Astrocyte (in vitro differentiated cells and primary cell): Measurements from ENCODE around the gene ING3. TPM values are rescaled to one million over a fixed set of nuclear protein-coding genes. Genes with fewer than 3 reads are reported as not detected.

Source experiments
- DNase-seq: peaks from one replicate; pipeline ENCODE4 v3.0.0-alpha.2; 2010; ENCODE audit warnings: low read depth
- FAIRE-seq: peaks from 2 replicates; lab custom pipeline; 2011; peaks lifted over from hg19 to GRCh38; lab: Jason Lieb, UNC
- H2AFZ ChIP-seq: 2 replicates; pipeline ENCODE4 v1.6.0; 2012; ENCODE audit warnings: low read depth, low read length, inconsistent platforms
- H3K27ac ChIP-seq: 2 replicates; pipeline ENCODE4 v1.5.1; 2011; ENCODE audit warnings: low read depth, low read length, inconsistent platforms
- H3K27me3 ChIP-seq: 2 replicates; pipeline ENCODE4 v1.6.0; 2011; ENCODE audit warnings: low read length, inconsistent platforms; ENCODE audit not compliant: insufficient read depth
- H3K36me3 ChIP-seq: 2 replicates; pipeline ENCODE4 v1.5.1; 2011; ENCODE audit warnings: low read length, inconsistent platforms; ENCODE audit not compliant: insufficient read depth
- H3K4me1 ChIP-seq: 2 replicates; pipeline ENCODE4 v1.5.1; 2011; ENCODE audit warnings: low read length, inconsistent platforms; ENCODE audit not compliant: insufficient read depth
- H3K4me2 ChIP-seq: 2 replicates; pipeline ENCODE4 v1.6.0; 2012; ENCODE audit warnings: low read length, inconsistent platforms
- H3K4me3 ChIP-seq: 2 replicates; pipeline ENCODE4 v1.5.1; 2011; ENCODE audit warnings: low read depth, mild to moderate bottlenecking, low read length, inconsistent platforms; ENCODE audit not compliant: insufficient read depth
- H3K79me2 ChIP-seq: 2 replicates; pipeline ENCODE4 v1.6.0; 2012; ENCODE audit warnings: mild to moderate bottlenecking, low read length, inconsistent platforms; ENCODE audit not compliant: insufficient read depth
- H3K9ac ChIP-seq: 2 replicates; pipeline ENCODE4 v1.6.0; 2012; ENCODE audit warnings: mild to moderate bottlenecking, low read length, inconsistent platforms
- H3K9me3 ChIP-seq: 2 replicates; pipeline ENCODE4 v1.5.1; 2012; ENCODE audit warnings: low read depth, mild to moderate bottlenecking, low read length, inconsistent platforms; ENCODE audit not compliant: insufficient read depth
- H4K20me1 ChIP-seq: 2 replicates; pipeline ENCODE4 v1.6.0; 2012; ENCODE audit warnings: low read length, inconsistent platforms; ENCODE audit not compliant: insufficient read depth
- H3K27ac Mint-ChIP-seq: one replicate; pipeline ENCODE4 v1.8.0; 2021; ENCODE audit warnings: mild to moderate bottlenecking, mixed read lengths; ENCODE audit not compliant: unreplicated experiment
- H3K27me3 Mint-ChIP-seq: one replicate; pipeline ENCODE4 v1.8.0; 2021; ENCODE audit warnings: low read depth, mixed read lengths; ENCODE audit not compliant: unreplicated experiment
- H3K36me3 Mint-ChIP-seq: one replicate; pipeline ENCODE4 v1.8.0; 2021; ENCODE audit warnings: low read depth, mixed read lengths; ENCODE audit not compliant: unreplicated experiment
- H3K4me1 Mint-ChIP-seq: one replicate; pipeline ENCODE4 v1.8.0; 2021; ENCODE audit warnings: low read depth, mixed read lengths; ENCODE audit not compliant: unreplicated experiment
- H3K4me3 Mint-ChIP-seq: one replicate; pipeline ENCODE4 v1.8.0; 2021; ENCODE audit warnings: mild to moderate bottlenecking, moderate library complexity, mixed read lengths; ENCODE audit not compliant: unreplicated experiment
- H3K9me3 Mint-ChIP-seq: one replicate; pipeline ENCODE4 v1.8.0; 2021; ENCODE audit warnings: mild to moderate bottlenecking, mixed read lengths; ENCODE audit not compliant: unreplicated experiment
- CTCF ChIP-seq: IDR thresholded peaks from 2 replicates; pipeline ENCODE4 v1.5.1; 2011; ENCODE audit warnings: low read depth, mild to moderate bottlenecking, inconsistent platforms, low read length, moderate library complexity; ENCODE audit not compliant: insufficient read depth
- EZH2 ChIP-seq: IDR thresholded peaks from 2 replicates; pipeline ENCODE4 v1.6.1; 2012; ENCODE audit warnings: mild to moderate bottlenecking, low read length, inconsistent platforms; ENCODE audit not compliant: insufficient read depth
- total RNA-seq: library from RNA; stranded (reverse); gene quantifications from 2 replicates; pipeline ENCODE4 v1.2.1, GENCODE V29; 2021

ING3 gene
- total RNA-seq, 1 donor from 2014 or later, result 8.6 TPM

GRCh38 chr7:121023683-121024511 lies 73.3 kb downstream of the ING3 start:
- Histone ChIP-seq H4K20me1 (no peaks in the 10 kb centered on the region), H3K79me2 (no peaks in the 10 kb centered on the region), H3K27ac (no peak overlapping the region), H3K36me3 (no peaks in the 10 kb centered on the region), H3K9me3 (no peaks in the 10 kb centered on the region), H3K9ac (no peak overlapping the region), H3K4me1 (peaks cover 9% of the 10 kb centered on the region), H2AFZ (no peak overlapping the region), H3K4me2 (peak overlapping the region; percentile 30), H3K27me3 (no peaks in the 10 kb centered on the region), H3K4me3 (no peak overlapping the region)
- no peak for DNase-seq
- no peak overlapping the region for H3K4me3 Mint-ChIP-seq
- H3K27me3 Mint-ChIP-seq, result no peaks in the 10 kb centered on the region
- FAIRE-seq, result peak; percentile 34
- peaks cover 40% of the 10 kb centered on the region for H3K4me1 Mint-ChIP-seq
- TF ChIP-seq EZH2 (no peak), CTCF (no peak)
- no peaks in the 10 kb centered on the region for H3K9me3 Mint-ChIP-seq
- H3K27ac Mint-ChIP-seq, result no peak overlapping the region
- H3K36me3 Mint-ChIP-seq, result peaks cover 2% of the 10 kb centered on the region

- H2AFZ ChIP-seq, result no peak overlapping the region
- no peaks in the 10 kb centered on the region for H3K27me3 ChIP-seq
- H3K9ac ChIP-seq, result no peak overlapping the region
- peaks cover 32% of the 10 kb centered on the region for H3K4me1 Mint-ChIP-seq
- no peaks in the 10 kb centered on the region for H3K9me3 Mint-ChIP-seq
- no peak overlapping the region for H3K27ac Mint-ChIP-seq
- H3K4me3 ChIP-seq, result no peak overlapping the region
- DNase-seq (no peak), FAIRE-seq (no peak)
- peak overlapping the region; percentile 24 for H3K4me2 ChIP-seq
- no peaks in the 10 kb centered on the region for H4K20me1 ChIP-seq
- H3K36me3 Mint-ChIP-seq, result peaks cover 2% of the 10 kb centered on the region
- no peaks in the 10 kb centered on the region for H3K9me3 ChIP-seq
- H3K27ac ChIP-seq, result no peak overlapping the region
- H3K27me3 Mint-ChIP-seq, result no peaks in the 10 kb centered on the region
- TF ChIP-seq EZH2, result no peak
- peaks cover 9% of the 10 kb centered on the region for H3K4me1 ChIP-seq
- H3K79me2 ChIP-seq, result no peaks in the 10 kb centered on the region
- H3K36me3 ChIP-seq, result no peaks in the 10 kb centered on the region
- H3K4me3 Mint-ChIP-seq, result no peak overlapping the region
Observed at GRCh38 chr7:121024611-121025010, 74.0 kb downstream of the ING3 start.

- no peak overlapping the region for H3K4me3 ChIP-seq
- H3K9me3 Mint-ChIP-seq, result no peaks in the 10 kb centered on the region
- H3K9me3 ChIP-seq, result no peaks in the 10 kb centered on the region
- no peak overlapping the region for H2AFZ ChIP-seq
- H3K4me1 Mint-ChIP-seq, result peaks cover 24% of the 10 kb centered on the region
- FAIRE-seq (no peak), DNase-seq (no peak)
- H3K4me3 Mint-ChIP-seq, result no peak overlapping the region
- no peaks in the 10 kb centered on the region for H3K79me2 ChIP-seq
- no peak overlapping the region for H3K4me2 ChIP-seq
- H4K20me1 ChIP-seq, result no peaks in the 10 kb centered on the region
- no peak overlapping the region for H3K9ac ChIP-seq
- no peaks in the 10 kb centered on the region for H3K27me3 ChIP-seq
- no peak for TF ChIP-seq CTCF
- no peak for TF ChIP-seq EZH2
- H3K27me3 Mint-ChIP-seq, result no peaks in the 10 kb centered on the region
- H3K4me1 ChIP-seq, result peaks cover 4% of the 10 kb centered on the region
- H3K36me3 Mint-ChIP-seq, result peaks cover 2% of the 10 kb centered on the region
- no peak overlapping the region for H3K27ac Mint-ChIP-seq
- H3K36me3 ChIP-seq, result no peaks in the 10 kb centered on the region
- H3K27ac ChIP-seq, result no peak overlapping the region
Observed at GRCh38 chr7:121026159-121026558, 75.6 kb downstream of the ING3 start.
